ENCODE measurements around the gene SNX10. TPM values are rescaled to one million over a fixed set of nuclear protein-coding genes. Genes with fewer than 3 reads are reported as not detected.

SNX10 gene
- total RNA-seq, 4 donors from 2014 or later, result 1.5 to 5.9 (median 3.1) TPM; not detected in 1

GRCh38 chr7:26387731-26388130, 96.1 kb downstream of the SNX10 start:
- WGBS, 2 donors (ENCODE audit: low coverage in 1 of 2), result 52 to 63% methylated on average over 2 of the region's 2 CpGs
- TF ChIP-seq POLR2AphosphoS5 (IDR thresholded peaks at IDR 0.05) (no peak), CTCF (IDR thresholded peaks at IDR 0.05) (no peak), EP300 (IDR thresholded peaks at IDR 0.05; ENCODE audit: low read depth) (no peak), POLR2A (IDR thresholded peaks at IDR 0.05) (no peak)
- Histone ChIP-seq H3K27me3 (no peaks in the 10 kb centered on the region), H3K9me3 (no peaks in the 10 kb centered on the region), H3K4me3 (no peak overlapping the region), H3K27ac (no peak overlapping the region), H3K36me3 (no peaks in the 10 kb centered on the region), H3K4me1 (no peaks in the 10 kb centered on the region)
- intact Hi-C loops (cut with DNase I; ENCODE audit: low total_unique reads) (loop anchor here (10.0 kb wide), 1 partner anchor 277 kb away; no protein-coding TSS in a partner anchor), in situ Hi-C loops (cut with MboI; ENCODE audit: low pct_ligation_motif_present in 1 of 4, low pct_unique_long_range_greater_than_20kb in 1 of 4, low sequenced_read_pairs in 3 of 4) (no loop called here)
- DNase-seq, result no peak

- Histone ChIP-seq H3K27me3 (no peaks in the 10 kb centered on the region), H3K4me3 (no peak overlapping the region), H3K4me1 (no peaks in the 10 kb centered on the region), H3K27ac (no peak overlapping the region), H3K9me3 (no peaks in the 10 kb centered on the region), H3K36me3 (no peaks in the 10 kb centered on the region)
- intact Hi-C loops (cut with DNase I; ENCODE audit: low total_unique reads) (loop anchor here (10.0 kb wide), 1 partner anchor 277 kb away; no protein-coding TSS in a partner anchor), in situ Hi-C loops (cut with MboI; ENCODE audit: low pct_ligation_motif_present in 1 of 4, low pct_unique_long_range_greater_than_20kb in 1 of 4, low sequenced_read_pairs in 3 of 4) (no loop called here)
- DNase-seq, result no peak
- 64 to 75% methylated on average over 2 to 4 of the region's 4 CpGs for WGBS, 2 donors (ENCODE audit: low coverage in 1 of 2)
- no peak for TF ChIP-seq CTCF (IDR thresholded peaks at IDR 0.05)
- no peak for TF ChIP-seq POLR2AphosphoS5 (IDR thresholded peaks at IDR 0.05)
- no peak for TF ChIP-seq EP300 (IDR thresholded peaks at IDR 0.05; ENCODE audit: low read depth)
- no peak for TF ChIP-seq POLR2A (IDR thresholded peaks at IDR 0.05)
Observed at GRCh38 chr7:26388256-26388655, 96.6 kb downstream of the SNX10 start.

- 77% methylated on average over 2 of the region's 2 CpGs for WGBS, 2 donors (ENCODE audit: low coverage in 1 of 2)
- DNase-seq, result no peak
- Histone ChIP-seq H3K4me3 (no peak overlapping the region), H3K4me1 (no peaks in the 10 kb centered on the region), H3K9me3 (no peaks in the 10 kb centered on the region), H3K27me3 (no peaks in the 10 kb centered on the region), H3K27ac (no peak overlapping the region), H3K36me3 (no peaks in the 10 kb centered on the region)
- no peak for TF ChIP-seq EP300 (IDR thresholded peaks at IDR 0.05; ENCODE audit: low read depth)
- no peak for TF ChIP-seq CTCF (IDR thresholded peaks at IDR 0.05)
- no peak for TF ChIP-seq POLR2AphosphoS5 (IDR thresholded peaks at IDR 0.05)
- TF ChIP-seq POLR2A (IDR thresholded peaks at IDR 0.05), result no peak
- in situ Hi-C loops (cut with MboI; ENCODE audit: low pct_ligation_motif_present in 1 of 4, low pct_unique_long_range_greater_than_20kb in 1 of 4, low sequenced_read_pairs in 3 of 4) (no loop called here), intact Hi-C loops (cut with DNase I; ENCODE audit: low total_unique reads) (no loop called here)
Observed at GRCh38 chr7:26390016-26390415, 98.4 kb downstream of the SNX10 start.

GRCh38 chr7:26393818-26394217, 102.2 kb downstream of the SNX10 start:
- in situ Hi-C loops (cut with MboI; ENCODE audit: low pct_ligation_motif_present in 1 of 4, low pct_unique_long_range_greater_than_20kb in 1 of 4, low sequenced_read_pairs in 3 of 4), result no loop called here
- intact Hi-C loops (cut with DNase I; ENCODE audit: low total_unique reads), result no loop called here
- 94 to 100% methylated on average over 1 to 3 of the region's 3 CpGs for WGBS, 2 donors (ENCODE audit: low coverage in 1 of 2)

More at GRCh38 chr7:26393818-26394217, 102.2 kb downstream of the SNX10 start:
- Histone ChIP-seq H3K4me3 (no peak overlapping the region), H3K4me1 (peaks cover 0 to 10% (median 5%) of the 10 kb centered on the region in 4 donors), H3K36me3 (no peaks in the 10 kb centered on the region), H3K27ac (no peak overlapping the region), H3K27me3 (no peaks in the 10 kb centered on the region), H3K9me3 (no peaks in the 10 kb centered on the region)
- TF ChIP-seq CTCF (IDR thresholded peaks at IDR 0.05) (no peak), POLR2A (IDR thresholded peaks at IDR 0.05) (no peak)
- no peak for DNase-seq
